Measurements from ENCODE around the gene PRKCA. TPM values are rescaled to one million over a fixed set of nuclear protein-coding genes. Genes with fewer than 3 reads are reported as not detected.
"Not testable (repeated sequence)": the region's sequence is repeated elsewhere in the genome, so short reads cannot be mapped to it uniquely, and the experiment has no call there.

PRKCA gene
- total RNA-seq, 1 donor from 2014 or later = 14.9 TPM

DNA sequence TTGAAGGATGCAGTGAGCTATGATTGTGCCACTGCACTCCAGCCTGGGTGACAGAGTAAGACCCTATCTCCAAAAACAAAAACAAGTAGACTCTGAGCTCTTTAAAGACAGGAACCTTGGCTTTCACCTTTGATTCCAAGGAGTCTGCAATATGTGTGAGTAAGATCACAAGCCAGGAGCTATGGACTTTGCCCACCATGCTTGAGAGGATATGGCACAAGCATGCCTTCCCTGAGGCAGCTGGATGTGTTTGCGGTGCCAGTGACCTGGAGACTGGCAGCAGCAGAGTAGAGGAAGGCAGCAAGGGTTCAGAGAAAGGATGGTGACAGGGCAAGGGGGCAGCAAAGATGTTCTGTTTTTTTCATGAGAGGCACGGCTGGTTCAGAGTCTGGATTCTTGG is 14.5 kb upstream of the PRKCA start:
- no peak for DNase-seq (ENCODE audit: low spot score)

DNA sequence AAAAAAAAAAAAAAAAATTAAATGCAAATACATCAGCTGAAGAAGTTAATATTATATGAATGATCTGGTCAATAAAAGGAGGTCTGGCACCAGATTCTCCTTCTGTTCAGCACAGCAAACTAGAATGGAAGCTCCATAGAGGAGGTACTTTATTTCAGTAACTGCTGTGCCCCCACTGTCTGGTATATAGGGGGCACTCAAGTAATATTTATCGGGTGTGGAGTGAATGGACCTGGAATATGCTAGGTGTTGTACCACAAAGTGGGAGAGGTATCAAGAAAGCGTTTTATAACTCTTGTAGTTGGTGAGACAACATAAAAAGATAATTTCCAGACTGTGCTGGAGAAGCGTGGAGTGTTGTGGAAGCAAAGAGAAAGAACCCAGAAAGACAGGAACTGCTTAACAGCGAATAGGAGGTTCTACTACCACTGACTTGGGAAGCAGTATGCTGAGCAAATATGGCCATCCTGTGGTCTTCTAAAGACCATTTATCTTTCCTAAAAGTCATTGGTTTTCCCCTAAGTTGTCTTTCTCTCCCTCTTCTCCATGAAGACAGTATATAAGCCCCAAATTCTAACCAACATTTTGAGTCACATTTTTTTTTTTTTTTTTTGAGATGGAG is 12.2 kb upstream of the PRKCA start:
- DNase-seq (ENCODE audit: low spot score) = no peak

DNA sequence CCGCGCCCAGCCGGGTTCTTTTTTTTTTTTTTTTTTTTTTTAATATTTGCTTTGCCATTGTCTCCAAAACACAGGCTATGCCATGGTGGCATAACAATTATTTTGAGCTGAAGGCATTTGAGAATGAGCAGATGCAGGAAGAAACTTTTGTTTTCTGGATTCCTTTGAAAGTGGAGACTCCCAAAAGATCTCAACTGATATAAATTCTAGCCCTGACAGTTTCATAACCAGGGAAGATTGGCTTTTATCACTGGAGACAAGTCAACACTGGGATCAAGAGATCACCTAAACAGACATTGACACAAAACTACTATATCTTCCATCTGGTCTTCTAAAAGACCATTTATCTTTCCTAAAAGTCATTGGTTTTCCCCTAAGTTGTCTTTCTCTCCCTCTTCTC is 10.1 kb upstream of the PRKCA start:
- no peak for DNase-seq (ENCODE audit: low spot score)

DNA sequence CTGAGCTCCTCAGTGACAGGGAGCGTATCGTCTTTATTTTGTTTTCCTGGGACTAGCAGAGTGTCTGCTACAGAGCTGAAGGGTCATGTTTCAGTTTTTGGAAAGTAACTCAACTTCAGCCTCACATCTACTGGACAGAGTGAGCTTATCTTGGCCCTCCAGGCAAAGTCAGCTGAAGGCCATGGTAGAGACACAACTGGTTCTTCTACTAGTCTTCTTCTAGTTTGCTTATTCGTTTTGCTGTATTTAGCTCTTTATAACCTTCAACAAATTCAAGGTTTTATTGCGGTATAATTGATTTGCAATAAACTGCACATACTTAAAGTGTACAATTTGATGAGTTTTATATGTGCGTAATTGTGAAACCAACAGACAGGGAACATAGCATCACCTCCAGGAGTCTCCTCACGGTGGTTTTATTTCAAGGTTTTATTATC is 6.1 kb upstream of the PRKCA start:
- no peak for DNase-seq (ENCODE audit: low spot score)

DNA sequence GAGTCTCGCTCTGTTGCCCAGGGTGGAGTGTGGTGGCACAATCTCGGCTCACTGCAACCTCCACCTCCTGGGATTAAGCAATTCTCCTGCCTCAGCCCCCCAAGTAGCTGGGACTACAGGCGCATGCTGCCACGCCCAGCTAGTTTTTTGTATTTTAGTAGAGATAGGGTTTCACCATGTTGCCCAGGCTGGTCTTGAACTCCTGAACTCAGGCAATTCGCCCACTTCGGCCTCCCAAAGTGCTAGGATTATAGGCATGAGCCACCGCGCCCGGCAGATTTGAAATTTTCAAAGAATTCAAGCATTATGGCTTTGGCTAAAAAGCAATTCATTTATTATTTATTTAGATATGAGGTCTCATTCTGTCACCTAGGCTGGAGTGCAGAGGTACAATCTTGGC is 5.0 kb upstream of the PRKCA start:
- DNase-seq (ENCODE audit: low spot score) = not testable (repeated sequence)

DNA sequence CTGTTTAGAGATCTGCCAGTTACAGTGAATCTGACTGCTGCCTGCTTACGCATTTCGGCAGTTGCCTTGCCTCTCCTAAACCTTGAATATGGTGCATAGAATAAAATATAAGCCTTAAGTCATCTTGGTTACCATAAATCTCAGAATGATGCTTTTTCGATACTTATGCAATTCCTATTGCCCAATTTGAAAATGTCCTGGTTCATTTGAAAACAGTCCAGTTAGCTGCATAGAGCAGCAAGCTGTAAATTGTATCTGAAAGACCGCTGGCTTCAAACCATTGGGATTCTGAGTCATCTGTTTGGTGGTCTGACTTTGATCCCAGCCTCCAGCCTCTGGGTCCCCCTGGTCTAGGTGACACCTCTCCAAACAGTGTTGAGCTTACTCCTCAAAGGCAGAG is 2.7 kb upstream of the PRKCA start:
- DNase-seq (ENCODE audit: low spot score) = no peak

DNA sequence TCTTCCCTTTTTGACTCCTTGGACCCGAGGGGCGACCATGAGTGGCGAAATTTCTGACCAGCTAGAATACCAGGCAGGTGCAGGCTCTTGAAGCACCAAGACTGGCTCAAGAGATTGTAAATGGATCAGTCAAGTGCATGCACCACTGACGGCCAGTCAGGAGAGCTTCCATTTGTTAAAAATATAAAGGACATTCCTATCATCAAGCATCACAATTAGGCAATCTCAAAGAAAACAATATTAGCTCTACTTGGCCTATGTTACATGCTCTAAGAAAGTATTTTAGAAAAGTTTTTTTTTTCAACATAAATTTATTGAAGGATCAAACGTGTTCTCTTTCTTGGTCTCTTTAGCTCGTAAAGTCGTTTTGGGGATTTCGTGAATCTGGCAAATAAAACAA is 1.5 kb upstream of the PRKCA start:
- no peak for DNase-seq (ENCODE audit: low spot score)

DNA sequence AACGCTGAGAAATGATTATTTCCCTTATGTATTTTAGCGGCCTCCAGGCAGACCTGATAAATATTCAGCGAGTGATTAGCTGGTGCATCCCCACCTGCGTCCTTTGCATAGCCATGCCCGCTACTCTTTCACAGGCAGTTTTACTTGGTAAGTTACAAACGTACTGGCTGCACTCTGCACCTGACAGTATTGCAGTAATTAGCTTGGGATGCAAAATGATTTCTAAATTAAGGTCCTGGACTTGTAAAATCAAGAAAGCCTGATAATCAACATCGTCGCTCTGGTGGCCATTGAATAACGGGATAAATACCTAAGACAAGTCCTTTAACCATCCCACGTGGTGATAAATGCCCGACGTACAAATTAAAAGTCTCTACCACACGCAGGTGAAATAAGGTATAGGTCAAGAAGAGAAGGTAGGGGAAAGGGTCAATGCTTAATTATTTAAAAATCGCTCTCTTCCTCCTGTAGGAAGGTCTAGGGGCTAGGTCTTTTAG is 998 bp upstream of the PRKCA start:
- no peak for DNase-seq (ENCODE audit: low spot score)

DNA sequence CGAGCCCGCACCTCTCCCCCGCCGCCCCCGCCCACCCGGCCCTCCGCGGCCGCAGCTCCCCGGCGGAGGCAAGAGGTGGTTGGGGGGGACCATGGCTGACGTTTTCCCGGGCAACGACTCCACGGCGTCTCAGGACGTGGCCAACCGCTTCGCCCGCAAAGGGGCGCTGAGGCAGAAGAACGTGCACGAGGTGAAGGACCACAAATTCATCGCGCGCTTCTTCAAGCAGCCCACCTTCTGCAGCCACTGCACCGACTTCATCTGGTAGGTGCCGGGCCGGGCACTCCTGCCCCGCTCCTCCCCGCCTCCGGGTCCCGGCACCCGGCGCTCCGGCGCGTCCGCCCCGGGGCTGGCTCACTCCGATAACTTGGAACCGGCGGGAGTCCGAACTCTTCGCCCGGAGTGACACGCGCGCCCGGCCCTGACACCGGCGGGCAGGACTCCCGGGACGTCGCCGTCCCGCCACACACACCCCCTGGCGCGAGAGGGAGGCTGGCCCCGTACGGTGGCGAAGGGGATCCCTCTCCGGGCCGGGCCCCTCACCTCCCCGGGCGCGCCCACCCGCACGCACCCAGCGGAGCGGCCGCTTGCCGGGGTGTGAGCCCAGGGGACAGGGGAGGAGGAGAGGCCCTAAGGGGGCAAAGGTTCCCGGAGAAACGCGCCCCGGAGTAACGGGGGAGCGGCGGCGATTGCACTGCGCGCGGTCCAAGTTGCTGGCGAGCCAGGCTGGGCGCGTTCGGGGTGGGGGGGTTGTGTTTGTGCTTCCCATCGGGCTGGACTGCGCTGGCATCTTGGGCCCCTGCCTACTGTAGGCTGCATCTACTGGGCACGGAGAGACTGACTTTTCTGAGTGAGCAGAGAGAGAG is 581 bp downstream of the PRKCA start:
- DNase-seq (ENCODE audit: low spot score) = peak; percentile 90

DNA sequence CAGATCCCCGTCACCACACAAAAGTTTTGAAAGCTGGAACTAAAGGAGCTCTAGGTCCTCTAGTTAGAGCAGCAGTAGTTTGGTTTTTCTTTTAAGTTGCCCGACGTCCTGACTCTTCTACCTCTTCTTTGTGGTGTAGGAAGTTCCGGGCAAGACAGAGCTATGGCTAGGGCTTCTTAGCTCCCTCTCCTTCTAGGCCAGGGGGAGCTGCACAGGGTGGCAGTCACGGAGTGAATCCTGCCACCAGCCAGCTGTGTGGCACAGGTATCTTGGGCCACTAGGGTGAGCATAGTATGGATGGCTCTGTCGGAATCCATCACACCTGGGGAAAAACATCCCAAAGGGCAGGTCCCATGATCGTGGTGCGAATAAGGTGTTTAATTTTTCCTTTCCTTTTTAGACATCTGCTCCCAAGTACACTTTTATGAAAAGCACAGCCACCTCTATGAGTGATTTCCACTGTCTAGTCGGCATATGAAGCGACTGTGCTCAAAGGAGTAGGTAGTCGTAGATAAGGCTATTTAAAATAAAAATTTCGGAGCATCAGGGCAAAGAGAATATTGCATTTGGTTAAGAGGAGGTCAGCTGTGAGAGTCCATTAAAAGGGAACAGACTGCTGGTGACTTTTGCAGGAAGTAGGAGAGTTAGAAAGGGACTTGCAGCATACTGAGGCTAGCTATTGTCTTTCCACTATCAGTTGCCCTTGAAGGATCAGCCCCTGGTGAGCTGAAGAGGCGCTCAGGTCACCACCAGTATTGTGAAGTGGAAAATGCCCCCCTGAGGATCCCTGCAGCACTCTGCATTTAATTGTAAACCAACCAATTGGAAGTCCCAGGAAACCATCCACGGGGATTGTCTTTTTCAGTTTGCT is 2.1 kb downstream of the PRKCA start:
- DNase-seq (ENCODE audit: low spot score) = no peak

DNA sequence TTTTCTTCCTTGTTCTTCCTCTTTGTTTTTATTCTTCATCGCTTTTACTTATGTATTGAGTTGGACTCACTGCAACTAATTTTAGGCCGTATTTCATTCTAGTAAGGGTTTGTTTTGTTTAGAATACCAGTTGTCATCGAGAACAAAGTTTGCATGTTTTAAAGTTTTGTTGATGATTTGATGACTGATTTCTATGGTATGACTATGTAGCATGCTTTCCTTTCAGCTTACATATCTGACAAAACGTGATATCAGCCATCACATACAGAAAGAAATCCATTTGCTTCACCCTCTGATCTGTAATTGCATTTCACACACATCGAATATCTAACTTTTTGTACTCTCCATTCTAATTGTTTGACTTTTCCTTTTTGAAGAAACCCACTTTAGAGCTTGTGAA is 4.0 kb downstream of the PRKCA start:
- DNase-seq (ENCODE audit: low spot score) = no peak

DNA sequence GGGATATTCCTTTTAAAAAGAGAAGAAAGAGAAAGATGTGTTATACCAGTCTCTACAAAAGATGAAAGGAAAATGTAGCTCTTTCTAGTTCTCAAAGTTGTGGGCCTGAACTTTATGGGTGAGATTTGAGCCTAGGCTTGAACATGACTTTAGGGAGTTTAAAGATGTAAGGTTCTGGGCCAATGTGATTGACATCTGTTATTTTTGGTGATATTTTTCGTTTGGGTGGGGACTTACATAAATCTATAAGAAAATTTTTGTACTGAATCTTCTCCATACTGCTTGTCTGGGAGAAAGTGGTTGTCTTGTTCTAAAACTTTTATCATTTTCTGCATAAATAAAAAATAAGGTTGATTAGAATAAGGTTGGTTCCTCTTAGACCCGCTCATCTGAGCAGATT is 4.8 kb downstream of the PRKCA start:
- no peak for DNase-seq (ENCODE audit: low spot score)

DNA sequence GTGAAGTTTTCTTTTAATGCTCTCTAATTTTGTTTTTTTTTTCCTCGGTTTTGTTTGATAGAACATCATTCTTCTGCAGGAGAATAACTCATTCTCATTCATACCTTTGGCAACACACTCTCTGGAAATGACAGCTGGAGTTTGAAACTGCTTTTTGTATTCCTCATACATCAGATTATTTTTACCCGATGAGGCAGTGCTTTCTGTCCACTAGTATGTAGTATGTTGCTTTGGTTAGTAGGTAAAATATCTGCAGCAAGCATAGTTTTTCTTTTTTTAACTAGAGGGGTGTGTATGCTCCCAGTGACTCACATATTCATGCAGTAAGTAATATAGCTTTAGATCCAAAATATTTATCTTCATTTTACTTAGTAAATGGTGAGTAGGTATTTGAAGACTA is 6.4 kb downstream of the PRKCA start:
- DNase-seq (ENCODE audit: low spot score) = no peak

DNA sequence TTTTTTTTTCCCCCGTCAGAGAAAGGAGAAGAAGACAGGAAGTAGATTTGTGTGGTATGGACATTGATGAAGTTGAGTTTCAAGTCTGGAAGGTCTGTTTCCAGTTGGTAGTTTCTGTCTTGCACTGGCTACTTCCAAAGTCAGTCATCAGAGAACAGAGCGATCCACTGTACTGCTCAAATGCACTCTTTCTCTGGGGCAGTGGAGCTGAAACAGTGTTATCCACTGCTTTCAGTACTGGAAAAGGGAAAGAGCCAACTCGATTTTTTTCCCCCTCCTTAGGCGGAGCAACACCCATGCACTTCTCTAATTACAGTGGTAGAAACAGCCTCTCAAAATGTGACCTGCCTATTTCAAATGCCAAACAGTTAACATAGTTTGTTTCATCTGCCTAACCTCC is 7.4 kb downstream of the PRKCA start:
- DNase-seq (ENCODE audit: low spot score) = no peak

DNA sequence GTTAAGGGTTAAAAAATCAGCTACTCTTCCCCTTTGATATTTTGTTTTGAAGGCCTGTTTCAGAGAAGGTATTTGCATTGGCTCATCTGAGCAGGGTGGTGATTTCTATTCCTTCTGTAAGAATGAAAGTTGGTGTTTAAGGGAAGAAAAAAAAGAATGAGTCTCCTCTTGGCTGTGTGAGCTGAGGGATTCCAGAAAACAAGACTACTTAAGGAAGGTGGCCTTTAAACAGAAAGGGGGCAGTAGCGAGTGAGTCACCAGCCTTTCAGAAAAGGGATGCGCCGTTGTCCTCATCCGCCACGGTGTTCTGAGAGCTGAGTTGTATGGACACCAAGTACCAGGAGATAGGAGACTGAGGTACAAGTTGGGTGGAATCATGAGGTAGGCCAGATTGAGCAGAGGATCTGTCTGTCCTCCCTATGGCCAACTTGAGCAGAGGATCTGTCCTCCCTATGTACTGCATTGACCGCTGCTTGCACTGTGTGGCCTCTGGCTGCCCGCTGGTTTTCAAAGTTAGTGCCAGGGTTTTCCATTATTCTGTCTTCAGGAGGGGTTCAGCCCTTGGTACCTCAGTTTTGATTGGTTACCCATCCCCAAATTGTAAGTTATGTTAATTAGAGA is 8.2 kb downstream of the PRKCA start:
- no peak for DNase-seq (ENCODE audit: low spot score)

DNA sequence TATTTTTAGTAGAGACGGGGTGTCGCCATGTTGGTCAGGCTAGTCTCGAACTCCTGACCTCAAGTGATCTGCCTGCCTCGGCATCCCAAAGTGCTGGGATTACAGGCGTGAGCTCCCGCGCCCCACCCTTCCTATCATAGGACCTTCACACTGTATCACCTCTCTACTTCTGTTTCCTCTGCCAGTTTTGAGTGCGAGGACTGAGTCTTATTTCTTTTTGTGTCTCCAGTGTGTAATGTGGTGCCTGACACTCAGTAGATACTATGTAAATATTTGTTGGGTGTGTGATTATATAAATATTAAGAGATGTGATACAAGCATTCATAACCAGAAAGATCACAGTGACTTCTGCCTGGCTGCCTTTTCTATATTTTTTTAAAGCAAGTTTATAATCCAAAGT is 10.5 kb downstream of the PRKCA start:
- no peak for DNase-seq (ENCODE audit: low spot score)

DNA sequence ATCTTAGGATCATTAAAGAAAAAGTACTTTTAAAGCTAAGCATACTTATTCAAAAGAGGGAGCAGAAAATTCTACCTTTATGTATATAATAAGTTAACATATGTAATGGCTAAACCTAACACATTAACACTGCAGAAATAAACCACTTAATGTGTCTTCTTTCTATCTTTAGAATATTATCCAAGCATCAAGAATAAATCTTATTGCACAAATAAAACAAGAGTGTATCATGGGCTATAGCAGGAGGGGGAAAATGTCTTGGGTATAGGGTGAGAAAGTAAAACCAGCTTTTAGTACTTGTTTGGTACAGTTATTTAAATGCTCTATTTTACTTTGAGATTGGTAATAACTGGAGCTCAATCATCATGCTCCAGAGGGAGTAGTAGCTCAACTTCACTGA is 10.9 kb downstream of the PRKCA start:
- no peak for DNase-seq (ENCODE audit: low spot score)

DNA sequence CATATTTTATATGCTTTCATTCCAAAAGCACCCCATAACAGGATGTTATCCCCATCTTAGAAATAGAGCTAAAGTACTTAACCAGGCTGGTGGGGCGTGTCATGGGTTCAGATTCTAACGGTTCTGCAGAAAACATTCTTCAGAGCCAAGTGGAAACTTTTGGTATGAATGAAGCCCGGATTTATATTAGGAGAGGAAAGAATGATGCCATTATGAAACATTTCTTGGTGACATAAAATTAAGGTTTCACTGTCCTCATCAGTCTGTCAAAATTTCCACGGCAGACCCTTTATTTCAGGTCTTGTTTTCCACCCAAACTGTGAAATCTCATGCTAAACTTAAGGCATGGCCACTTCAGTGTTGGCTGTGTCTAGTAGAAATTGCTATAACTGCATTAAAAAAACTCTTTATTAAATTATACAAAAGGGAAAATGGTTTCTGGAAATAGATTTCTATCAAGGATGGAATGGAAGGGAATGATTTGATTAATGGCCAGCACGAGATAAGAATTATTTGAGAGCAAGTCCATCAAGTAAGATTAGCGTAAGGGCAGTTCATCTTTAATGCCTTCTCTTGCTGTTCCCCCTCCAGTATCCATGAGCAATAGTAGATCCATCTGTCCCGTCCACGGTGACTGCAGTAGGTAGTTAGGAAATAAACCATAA is 11.7 kb downstream of the PRKCA start:
- no peak for DNase-seq (ENCODE audit: low spot score)

DNA sequence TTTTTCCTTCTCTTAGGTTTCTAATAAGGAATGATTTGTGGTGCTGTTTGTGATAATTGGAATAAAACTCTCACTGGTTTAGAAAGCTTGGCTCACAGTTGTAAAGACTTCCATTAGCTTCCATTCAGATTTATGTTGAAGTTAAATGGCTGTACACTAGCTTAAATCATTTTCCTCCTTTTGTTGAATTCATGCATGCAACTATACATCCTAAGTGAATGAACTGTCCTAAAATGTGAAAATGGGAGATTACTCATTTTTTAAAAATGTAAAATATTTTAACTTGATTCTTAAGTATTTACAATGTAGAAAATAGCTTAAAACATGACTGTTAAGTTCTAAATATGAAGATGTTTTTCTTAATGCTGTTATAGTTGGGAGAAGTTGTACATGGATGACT is 15.2 kb downstream of the PRKCA start:
- DNase-seq (ENCODE audit: low spot score) = no peak

DNA sequence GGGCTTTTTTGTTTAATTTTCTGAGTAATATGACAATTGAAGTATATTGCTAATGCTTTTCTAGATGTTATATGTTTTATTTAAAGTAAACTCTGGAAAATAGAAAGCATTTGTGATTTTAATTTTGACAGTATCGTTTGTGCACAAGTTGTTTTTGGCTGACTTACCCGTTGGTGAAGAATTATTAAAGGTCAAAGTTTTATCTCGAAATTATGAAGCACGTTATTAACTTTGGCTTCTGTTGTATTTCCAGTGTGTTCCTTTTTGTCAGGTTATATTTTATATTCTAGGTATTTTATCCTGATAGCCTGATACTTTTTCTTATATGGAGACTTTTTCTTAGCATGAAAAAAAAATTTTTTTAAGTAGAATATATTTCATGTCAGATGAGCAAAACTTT is 16.8 kb downstream of the PRKCA start:
- no peak for DNase-seq (ENCODE audit: low spot score)

DNA sequence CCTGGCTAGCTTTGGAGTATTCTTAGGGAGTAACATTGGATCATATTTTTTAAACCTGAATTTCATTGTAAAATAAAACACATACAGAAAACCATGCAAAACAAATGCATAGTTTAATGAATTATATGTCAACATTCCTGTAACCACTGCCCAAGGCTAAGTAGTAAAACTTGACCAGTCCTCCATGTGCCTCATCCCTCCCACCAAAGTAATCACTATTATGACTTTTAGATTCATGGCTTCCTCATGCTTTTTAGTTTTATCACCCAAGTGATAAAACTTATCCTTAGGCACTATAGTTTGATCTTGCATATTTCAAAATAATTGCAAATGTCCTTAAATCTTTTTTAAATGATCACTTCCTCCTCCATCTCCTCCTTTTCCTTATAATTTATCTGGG is 20.4 kb downstream of the PRKCA start:
- no peak for DNase-seq (ENCODE audit: low spot score)

Measured in mesenteric fat pad (tissue), 1 donor.